Sigmoid colon (tissue), 7 donors: ENCODE data around the gene GRAP2. TPM values are rescaled to one million over a fixed set of nuclear protein-coding genes. Genes with fewer than 3 reads are reported as not detected.

Experiments used
- DNase-seq: peaks from one replicate; pipeline ENCODE4 v3.0.0-alpha.2; 2019
- H3K27ac ChIP-seq, 4 donors: fragments of 200-600 bp; sonication (generic); one replicate each; pipeline ENCODE4 v1.5.1; 2016 to 2019; ENCODE audit warnings: mild to moderate bottlenecking in 1 of 4
- H3K27me3 ChIP-seq, 3 donors: fragments of 200-600 bp; sonication (generic); one replicate each; pipeline ENCODE4 v1.5.1; 2019; ENCODE audit warnings: mild to moderate bottlenecking in 1 of 3
- H3K36me3 ChIP-seq, 4 donors: fragments of 200-600 bp; sonication (generic); one replicate each; pipeline ENCODE4 v1.5.1; 2016 to 2019
- H3K4me1 ChIP-seq, 4 donors: fragments of 200-600 bp; sonication (generic); one replicate each; pipeline ENCODE4 v1.5.1; 2017 to 2019
- H3K4me3 ChIP-seq, 4 donors: fragments of 200-600 bp; sonication (generic); one replicate each; pipeline ENCODE4 v1.5.1; 2017 to 2019; ENCODE audit warnings: mild to moderate bottlenecking in 2 of 4, moderate library complexity in 1 of 4
- H3K9me3 ChIP-seq, 4 donors: fragments of 200-600 bp in 3 of 4; sonication (generic) in 3 of 4; one replicate each; pipeline versions ENCODE4 v1.5.1 to v1.6.1; 2013 to 2019
- CTCF ChIP-seq, 4 experiments: fragments of 450-650 bp in 3 of 4; fragments of 200-600 bp in 1 of 4; IDR thresholded peaks; one replicate each; pipeline ENCODE4 v1.5.1; 2016 to 2019; ENCODE audit warnings: antibody characterized with exemption in 4 of 4, mild to moderate bottlenecking in 3 of 4, moderate library complexity in 2 of 4
- EP300 ChIP-seq, 4 donors: sonication (generic); formaldehyde crosslinking; IDR thresholded peaks; one replicate each; pipeline ENCODE4 v1.6.1; 2017; ENCODE audit warnings: antibody characterized with exemption in 4 of 4
- POLR2A ChIP-seq, 2 donors: fragments of 450-650 bp; IDR thresholded peaks; one replicate each; pipeline ENCODE4 v1.6.1; 2016; ENCODE audit warnings: antibody characterized with exemption in 2 of 2, mild to moderate bottlenecking in 2 of 2, moderate library complexity in 2 of 2
- POLR2AphosphoS5 ChIP-seq, 4 donors: sonication (generic); formaldehyde crosslinking; IDR thresholded peaks; one replicate each; pipeline ENCODE4 v1.6.1; 2017; ENCODE audit warnings: antibody characterized with exemption in 4 of 4
- WGBS, 2 donors: extraction: QIAGEN DNeasy Blood & Tissue Kit; methylation state at CpG; one replicate each; pipeline ENCODE4 v1.1.7; 2013; 5-methylcytosine and 5-hydroxymethylcytosine counted together
- intact Hi-C: fragments of 100-400 bp; cut with DNase I; formaldehyde crosslinking; loops from one replicate; pipeline ENCODE4 v1.15.1; 2023
- polyA plus RNA-seq, 3 donors: library from polyadenylated mRNA; stranded (reverse); fragments of 200-250 nt; gene quantifications; one replicate each; pipeline ENCODE4 v1.2.3, GENCODE V29; 2013
- total RNA-seq, 4 donors: library from RNA; depleted of rRNA; stranded (reverse); fragments of >200 nt; gene quantifications; one replicate each; pipeline ENCODE4 v1.1.0, GENCODE V29; 2016
- donor health status: healthy with polysubstance abuse.
- donor health status: Bipolar disorder and iron deficiency.
- donor health status: healthy.

Gene GRAP2
- total and polyA plus RNA-seq, 7 donors: 0.46 to 9.7 (median 1.4) TPM

- Histone ChIP-seq H3K36me3 (no peaks in the 10 kb centered on the region), H3K9me3 (no peaks in the 10 kb centered on the region), H3K4me3 (no peak overlapping the region), H3K27me3 (peaks cover 0 to 34% (median 7%) of the 10 kb centered on the region in 3 donors), H3K4me1 (no peaks in the 10 kb centered on the region), H3K27ac (no peak overlapping the region)
- intact Hi-C loops: no loop called here
- no peak for DNase-seq
- TF ChIP-seq CTCF (IDR thresholded peaks at IDR 0.05) (no peak), POLR2AphosphoS5 (IDR thresholded peaks at IDR 0.05) (no peak), POLR2A (IDR thresholded peaks at IDR 0.05) (no peak), EP300 (IDR thresholded peaks at IDR 0.05) (no peak)
- 71 to 78% methylated on average over 5 of the region's 5 CpGs for WGBS, 2 donors
Observed at GRCh38 chr22:39908737-39909136, 7.9 kb downstream of the GRAP2 start.

- 68 to 81% methylated on average over 9 of the region's 9 CpGs for WGBS, 2 donors
- H3K27me3 ChIP-seq: peaks cover 0 to 41% (median 7%) of the 10 kb centered on the region in 3 donors
- TF ChIP-seq EP300 (IDR thresholded peaks at IDR 0.05) (no peak), CTCF (IDR thresholded peaks at IDR 0.05) (no peak), POLR2A (IDR thresholded peaks at IDR 0.05) (no peak), POLR2AphosphoS5 (IDR thresholded peaks at IDR 0.05) (no peak)
- no peaks in the 10 kb centered on the region for H3K36me3 ChIP-seq
- no peaks in the 10 kb centered on the region for H3K4me1 ChIP-seq
- intact Hi-C loops: no loop called here
- H3K4me3 ChIP-seq: no peak overlapping the region
- no peak for DNase-seq
- no peak overlapping the region for H3K27ac ChIP-seq
- no peaks in the 10 kb centered on the region for H3K9me3 ChIP-seq
Observed at GRCh38 chr22:39910876-39911613, 10.2 kb downstream of the GRAP2 start.

GRCh38 chr22:39913321-39913720, 12.4 kb downstream of the GRAP2 start:
- intact Hi-C loops: no loop called here
- DNase-seq: no peak
- TF ChIP-seq EP300 (IDR thresholded peaks at IDR 0.05) (no peak), CTCF (IDR thresholded peaks at IDR 0.05) (no peak), POLR2A (IDR thresholded peaks at IDR 0.05) (no peak), POLR2AphosphoS5 (IDR thresholded peaks at IDR 0.05) (no peak)
- H3K27me3 ChIP-seq: peaks cover 0 to 41% (median 7%) of the 10 kb centered on the region in 3 donors
- no peaks in the 10 kb centered on the region for H3K9me3 ChIP-seq
- WGBS, 2 donors: 82 to 84% methylated on average over 5 of the region's 5 CpGs
- H3K4me3 ChIP-seq: no peak overlapping the region
- no peaks in the 10 kb centered on the region for H3K4me1 ChIP-seq
- H3K36me3 ChIP-seq: no peaks in the 10 kb centered on the region
- H3K27ac ChIP-seq: no peak overlapping the region

- Histone ChIP-seq H3K27ac (no peak overlapping the region), H3K4me1 (no peaks in the 10 kb centered on the region), H3K9me3 (no peaks in the 10 kb centered on the region), H3K4me3 (no peak overlapping the region), H3K27me3 (peaks cover 0 to 41% (median 7%) of the 10 kb centered on the region in 3 donors), H3K36me3 (no peaks in the 10 kb centered on the region)
- TF ChIP-seq EP300 (IDR thresholded peaks at IDR 0.05): no peak
- TF ChIP-seq POLR2AphosphoS5 (IDR thresholded peaks at IDR 0.05): no peak
- TF ChIP-seq POLR2A (IDR thresholded peaks at IDR 0.05): no peak
- no peak for TF ChIP-seq CTCF (IDR thresholded peaks at IDR 0.05)
- DNase-seq: no peak
- 67 to 83% methylated on average over 2 of the region's 2 CpGs for WGBS, 2 donors
- intact Hi-C loops: no loop called here
Observed at GRCh38 chr22:39913886-39914285, 13.0 kb downstream of the GRAP2 start.
